HUDEP-2 (cell line): ENCODE measurements around the gene SNTB2.

Experiments used
- DNase-seq, 76 experiments: peaks; one replicate each; lab custom pipeline; 2025; ENCODE audit not compliant: unreplicated experiment in 76 of 76; lab: John Stamatoyannopoulos, UW

Gene SNTB2

GRCh38 chr16:69330286-69331109, 143.5 kb downstream of the SNTB2 start, which contains the start of gene PDF:
PDF (minus strand) TSS chr16:69330588; CDS start chr16:69330570, 18 bp downstream.
- DNase-seq: peak in 73 of 76 experiments; percentile 24 to 91 (median 81)

- no peak for DNase-seq
These were observed 147.7 kb downstream of the SNTB2 start for GRCh38 chr16:69334696-69335095.

GRCh38 chr16:69338557-69339288, 151.8 kb downstream of the SNTB2 start:
- DNase-seq: peak in 10 of 76 experiments; percentile 15 to 52 (median 44)

- DNase-seq: peak; percentile 46 to 99 (median 93)
These were observed 152.5 kb downstream of the SNTB2 start, which contains the start of the genes COG8 and NIP7 for GRCh38 chr16:69339289-69340094. COG8 (minus strand) TSS chr16:69339564; CDS start chr16:69339552, 12 bp downstream. NIP7 (plus strand) TSS chr16:69339772; CDS start chr16:69339830, 58 bp downstream.

- DNase-seq: peak in 2 of 76 experiments; percentile 8 to 50
These were observed 153.2 kb downstream of the SNTB2 start for GRCh38 chr16:69340095-69340644.

GRCh38 chr16:69344171-69344570, 157.2 kb downstream of the SNTB2 start:
- no peak for DNase-seq

- no peak for DNase-seq
These were observed 159.0 kb downstream of the SNTB2 start for GRCh38 chr16:69345923-69346322.

GRCh38 chr16:69346683-69347082, 159.7 kb downstream of the SNTB2 start:
- DNase-seq: peak in 1 of 76 experiments; percentile 9

- DNase-seq: peak in 3 of 76 experiments; percentile 9 to 20 (median 13)
These were observed 161.3 kb downstream of the SNTB2 start for GRCh38 chr16:69348222-69348621.

- no peak for DNase-seq
These were observed 162.6 kb downstream of the SNTB2 start for GRCh38 chr16:69349536-69349935.

- DNase-seq: no peak
These were observed 163.7 kb downstream of the SNTB2 start for GRCh38 chr16:69350536-69351133.

GRCh38 chr16:69351309-69352027, 164.5 kb downstream of the SNTB2 start, which contains the start of gene TMED6:
TMED6 (minus strand) TSS chr16:69351786; CDS start chr16:69351753, 33 bp downstream.
- DNase-seq: no peak
